PC-9 (cell line): Measurements from ENCODE around the gene SF3B2. TPM values are rescaled to one million over a fixed set of nuclear protein-coding genes. Genes with fewer than 3 reads are reported as not detected.

Experiments
- BruUV-seq: library from RNA; stranded (reverse); fragments of 400-500 nt; replicated peaks from 2 replicates; lab custom pipeline; 2021; lab: Mats Ljungman, UMichigan
- CTCF ChIA-PET: fragments of 300-600 bp; sonication (Branson Sonifier 250); formaldehyde crosslinking; loops from one replicate; lab custom pipeline; 2022; ENCODE audit warnings: antibody characterized with exemption; lab: Charles Lee
- POLR2A ChIA-PET: fragments of 300-600 bp; sonication (Branson Sonifier 250); formaldehyde crosslinking; loops from one replicate; lab custom pipeline; 2022; ENCODE audit warnings: antibody characterized with exemption; ENCODE audit not compliant: unreplicated experiment; lab: Charles Lee
- DNase-seq, 2 experiments: peaks; one replicate each; pipeline versions ENCODE4 v3.0.0 to v3.0.0-alpha.2; 2015 to 2022; ENCODE audit warnings: mixed read lengths in 1 of 2
- H2AFZ ChIP-seq: fragments of 200-600 bp; sonication (generic); 2 replicates; pipeline ENCODE4 v1.8.1; 2017; ENCODE audit warnings: antibody characterized with exemption
- H3F3A ChIP-seq: fragments of 200-600 bp; sonication (generic); 2 replicates; pipeline ENCODE4 v1.8.1; 2017; ENCODE audit warnings: antibody characterized with exemption, mild to moderate bottlenecking, low read depth; ENCODE audit not compliant: insufficient read depth
- H3K27ac ChIP-seq: fragments of 200-600 bp; sonication (generic); 2 replicates; pipeline ENCODE4 v1.6.1; 2016; ENCODE audit warnings: mixed run types
- H3K27me3 ChIP-seq: fragments of 200-600 bp; sonication (generic); 2 replicates; pipeline ENCODE4 v1.6.1; 2016; ENCODE audit warnings: low read depth, mixed run types; ENCODE audit not compliant: insufficient read depth
- H3K36me3 ChIP-seq: fragments of 200-600 bp; sonication (generic); 2 replicates; pipeline ENCODE4 v1.6.1; 2016; ENCODE audit warnings: low read depth, mixed run types
- H3K4me1 ChIP-seq: fragments of 200-600 bp; sonication (generic); replicated peaks from 2 replicates; pipeline ENCODE4 v1.6.1; 2016; ENCODE audit warnings: mixed run types; ENCODE audit not compliant: insufficient read depth
- H3K4me2 ChIP-seq: fragments of 200-600 bp; sonication (generic); 2 replicates; pipeline ENCODE4 v1.6.1; 2017; ENCODE audit warnings: mixed run types
- H3K4me3 ChIP-seq: fragments of 200-600 bp; sonication (generic); 2 replicates; pipeline ENCODE4 v1.6.1; 2016; ENCODE audit warnings: mixed run types
- H3K79me2 ChIP-seq: fragments of 200-600 bp; sonication (generic); 2 replicates; pipeline ENCODE4 v1.6.1; 2017; ENCODE audit warnings: low read depth, mixed run types
- H3K9me2 ChIP-seq: fragments of 200-600 bp; sonication (generic); 2 replicates; pipeline ENCODE4 v1.8.1; 2017; ENCODE audit warnings: mild to moderate bottlenecking; ENCODE audit not compliant: insufficient read depth
- H3K9me3 ChIP-seq: fragments of 200-600 bp; sonication (generic); 2 replicates; pipeline ENCODE4 v1.8.1; 2016; ENCODE audit warnings: low read depth; ENCODE audit not compliant: insufficient read depth
- H4K20me1 ChIP-seq: fragments of 200-600 bp; sonication (generic); 2 replicates; pipeline ENCODE4 v1.8.1; 2017; ENCODE audit not compliant: insufficient read depth
- CTCF ChIP-seq: fragments of 200-600 bp; sonication (generic); conservative IDR thresholded peaks from 2 replicates; pipeline ENCODE4 v1.6.1; 2017; ENCODE audit warnings: mixed run types, antibody characterized with exemption, mild to moderate bottlenecking, moderate library complexity
- EZH2 ChIP-seq: fragments of 200-600 bp; sonication (generic); IDR thresholded peaks from 2 replicates; pipeline ENCODE4 v1.8.0; 2017; ENCODE audit warnings: antibody characterized with exemption, low read depth
- intact Hi-C: fragments of 100-400 bp; cut with micrococcal nuclease; formaldehyde crosslinking; loops from one replicate; pipeline ENCODE4 v1.10.0; 2022; ENCODE audit not compliant: unreplicated experiment
- total RNA-seq: library from RNA; stranded (reverse); gene quantifications from 2 replicates; pipeline ENCODE4 v1.2.3, GENCODE V29; 2021

The SF3B2 gene
- total RNA-seq, 1 experiment from 2014 or later: 224 TPM

GRCh38 chr11:66080055-66080817, 28.1 kb downstream of the SF3B2 start:
- TF ChIP-seq CTCF (no peak), EZH2 (no peak)
- H3K4me3 ChIP-seq: no peak overlapping the region; the same call in 1 of the 2 replicates
- POLR2A ChIA-PET: interaction anchor here (0.7 to 1.3 kb wide), 3 partner anchors 10 to 211 kb away, joined by 3 to 16 read pairs (median 10); no protein-coding TSS in a partner anchor

DNA sequence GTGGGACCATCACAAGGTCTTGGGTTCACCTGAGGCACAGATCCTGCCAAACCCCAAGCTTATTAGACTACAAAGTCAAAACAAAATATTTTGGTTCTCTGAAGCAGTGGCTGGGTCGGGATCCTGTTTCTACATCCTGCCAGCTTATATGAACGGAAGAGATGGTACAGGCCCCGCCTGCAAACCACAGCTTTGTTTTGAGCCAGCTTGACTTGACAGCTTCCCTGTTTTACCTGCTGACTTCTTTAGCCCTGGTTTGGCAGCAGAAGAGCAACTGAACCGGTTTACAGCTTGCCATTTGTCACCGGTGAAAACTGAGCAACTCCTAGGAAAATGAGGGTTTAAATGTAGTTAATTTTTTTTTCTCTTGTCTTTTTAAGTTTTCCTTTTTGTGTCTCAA, 29.3 kb downstream of the SF3B2 start:
- Histone ChIP-seq H3K27me3 (no peaks in the 10 kb centered on the region), H3K27ac (peak overlapping the region; percentile 57), H4K20me1 (no peaks in the 10 kb centered on the region), H3F3A (peaks cover 34% of the 10 kb centered on the region), H3K4me1 (peaks cover 42% of the 10 kb centered on the region), H3K9me3 (no peaks in the 10 kb centered on the region), H2AFZ (peak overlapping the region; percentile 41; the same call in 1 of the 2 replicates), H3K36me3 (no peaks in the 10 kb centered on the region), H3K4me3 (peak overlapping the region; percentile 42; the same call in 1 of the 2 replicates), H3K79me2 (peaks cover 61% of the 10 kb centered on the region), H3K9me2 (no peaks in the 10 kb centered on the region), H3K4me2 (peak overlapping the region; percentile 82)
- CTCF ChIA-PET: interaction anchor here (0.6 to 1.5 kb wide), 4 partner anchors 13 to 45 kb away, joined by 3 to 25 read pairs (median 4); no protein-coding TSS in a partner anchor
- intact Hi-C loops: loop anchor here (1.0 to 5.0 kb wide), 3 partner anchors 10 to 141 kb away; no protein-coding TSS in a partner anchor
- TF ChIP-seq EZH2: no peak
- POLR2A ChIA-PET: interaction anchor here (0.5 to 1.3 kb wide), 7 partner anchors 11 to 1925 kb away, joined by 3 to 16 read pairs (median 4); no protein-coding TSS in a partner anchor
- no TSS peak for BruUV-seq
- peak; percentile 79 to 94 for DNase-seq

More at GRCh38 chr11:66080055-66080817, 28.1 kb downstream of the SF3B2 start:
- DNase-seq: peak; percentile 41 to 58
- Histone ChIP-seq H3K27ac (peak overlapping the region; percentile 57), H3F3A (peaks cover 34% of the 10 kb centered on the region), H3K79me2 (peaks cover 54% of the 10 kb centered on the region), H3K36me3 (no peaks in the 10 kb centered on the region), H3K4me2 (peak overlapping the region; percentile 82), H4K20me1 (no peaks in the 10 kb centered on the region), H2AFZ (no peak overlapping the region), H3K4me1 (peaks cover 42% of the 10 kb centered on the region), H3K9me3 (no peaks in the 10 kb centered on the region), H3K9me2 (no peaks in the 10 kb centered on the region), H3K27me3 (no peaks in the 10 kb centered on the region)
- intact Hi-C loops: loop anchor here (2.0 to 5.0 kb wide), 2 partner anchors 45 to 142 kb away; no protein-coding TSS in a partner anchor
- CTCF ChIA-PET: interaction anchor here (0.6 to 1.5 kb wide), 4 partner anchors 12 to 188 kb away, joined by 4 to 25 read pairs (median 9); partner anchors contain the start of gene RAB1B
- BruUV-seq: no TSS peak

- ChIA-PET CTCF (no interaction called here), POLR2A (interaction anchor here (0.6 kb wide), 1 partner anchor 359 kb away, joined by 4 read pairs; no protein-coding TSS in a partner anchor)
- Histone ChIP-seq H3K4me2 (peak overlapping the region; percentile 31), H2AFZ (no peak overlapping the region), H3K79me2 (peaks cover 68% of the 10 kb centered on the region), H3K27me3 (no peaks in the 10 kb centered on the region), H3K27ac (no peak overlapping the region), H3K4me1 (peaks cover 42% of the 10 kb centered on the region), H3K4me3 (no peak overlapping the region), H3K9me3 (no peaks in the 10 kb centered on the region), H3F3A (peaks cover 34% of the 10 kb centered on the region), H3K9me2 (no peaks in the 10 kb centered on the region), H4K20me1 (no peaks in the 10 kb centered on the region), H3K36me3 (no peaks in the 10 kb centered on the region)
- no peak for DNase-seq
- BruUV-seq: no TSS peak
- intact Hi-C loops: loop anchor here (5.0 kb wide), 1 partner anchor 139 kb away; no protein-coding TSS in a partner anchor
- TF ChIP-seq EZH2: no peak
- TF ChIP-seq CTCF: no peak
These were observed 31.0 kb downstream of the SF3B2 start for GRCh38 chr11:66082946-66083698.
